Left cardiac atrium (tissue), 4 donors: ENCODE data around the gene DDX46. TPM values are rescaled to one million over a fixed set of nuclear protein-coding genes. Genes with fewer than 3 reads are reported as not detected.
"Not testable (repeated sequence)": the region's sequence is repeated elsewhere in the genome, so short reads cannot be mapped to it uniquely, and the experiment has no call there.

Source experiments
- ATAC-seq, 2 donors: fragments of 200-7000 bp; cut with Tn5 transposase; one replicate each; pipeline ENCODE4 v1.9.1; 2020; ENCODE audit warnings: mild to moderate bottlenecking in 2 of 2, moderate library complexity in 2 of 2
- DNase-seq: peaks from one replicate; pipeline ENCODE4 v3.0.0-alpha.2; 2020
- intact Hi-C, 2 donors: fragments of 100-400 bp; cut with DNase I; formaldehyde crosslinking; loops; one replicate each; pipeline versions ENCODE4 v1.14.1 to v1.15.1; 2022 to 2023
- total RNA-seq, 2 donors: library from RNA; stranded (reverse); fragmentation: NEBNext Ultra II Directional; extraction: Animal tissue kit (Norgen Biotek cat#: 25700); gene quantifications; one replicate each; pipeline ENCODE4 v1.2.1, GENCODE V29; 2021
- donor health status: DM: no; HTN: yes; CAD: no.
- donor health status: DM: no; HTN: yes; CAD: no; lungs with severe emphysema.
- donor health status: DM: yes; HTN: yes; CAD: no.
- donor health status: Dilated cardiomyopathy.

The DDX46 gene
- total RNA-seq, 2 donors from 2014 or later = 21.9 to 33.1 TPM

DNA sequence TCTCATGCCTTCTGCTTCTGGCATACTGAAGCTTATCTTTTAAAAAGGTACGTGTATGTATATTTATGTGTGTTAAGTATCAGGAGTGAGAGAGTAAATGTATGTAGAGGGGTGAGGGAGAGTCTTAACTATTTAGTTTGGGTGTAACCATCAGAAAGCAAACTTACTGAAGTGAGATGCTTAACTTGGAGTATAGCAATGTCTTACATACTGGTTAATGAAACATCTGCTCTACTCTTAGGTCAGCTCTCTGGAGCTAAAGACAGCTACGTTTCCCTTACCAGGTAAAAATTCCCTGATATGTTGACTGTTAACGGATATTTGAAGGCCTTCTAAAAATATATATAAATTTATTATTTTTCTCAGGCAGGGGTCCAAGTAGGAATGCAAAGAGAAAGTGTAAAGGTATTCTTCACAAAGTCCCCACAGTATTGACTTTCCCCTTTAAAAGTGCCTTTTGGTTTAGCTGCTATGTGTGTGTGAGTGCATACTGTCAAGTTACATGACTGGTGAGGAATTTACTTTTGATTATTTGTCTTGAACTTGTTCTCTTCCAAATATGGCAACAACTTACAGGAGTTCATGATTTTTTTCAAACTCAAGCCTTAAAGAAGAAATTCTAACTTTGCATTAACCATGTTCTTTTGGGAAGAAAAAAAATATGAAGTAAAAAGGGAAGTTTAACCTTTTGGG, 74.9 kb downstream of the DDX46 start:
- ATAC-seq = no peak
- intact Hi-C loops = no loop called here
- DNase-seq = no peak

DNA sequence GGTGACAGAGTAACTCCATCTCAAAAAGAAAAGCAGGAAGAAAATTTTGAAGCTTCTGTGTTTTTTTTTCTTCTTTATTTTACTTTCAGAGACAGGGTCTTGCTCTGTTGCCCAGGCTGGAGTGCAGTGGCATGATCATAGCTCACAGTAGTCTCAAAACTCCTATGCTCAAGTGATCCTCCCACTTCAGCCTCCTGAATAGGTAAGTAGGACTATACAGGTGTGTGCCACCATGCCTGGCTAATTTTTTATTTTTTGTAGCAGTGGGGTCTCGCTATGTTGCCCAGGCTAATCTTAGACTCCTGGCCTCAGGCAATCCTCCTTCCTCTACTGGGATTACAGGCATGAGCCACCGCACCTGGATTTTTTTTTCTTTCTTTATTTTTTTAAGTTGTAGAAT, 77.0 kb downstream of the DDX46 start:
- intact Hi-C loops = no loop called here
- ATAC-seq (no peak), DNase-seq (no peak)

DNA sequence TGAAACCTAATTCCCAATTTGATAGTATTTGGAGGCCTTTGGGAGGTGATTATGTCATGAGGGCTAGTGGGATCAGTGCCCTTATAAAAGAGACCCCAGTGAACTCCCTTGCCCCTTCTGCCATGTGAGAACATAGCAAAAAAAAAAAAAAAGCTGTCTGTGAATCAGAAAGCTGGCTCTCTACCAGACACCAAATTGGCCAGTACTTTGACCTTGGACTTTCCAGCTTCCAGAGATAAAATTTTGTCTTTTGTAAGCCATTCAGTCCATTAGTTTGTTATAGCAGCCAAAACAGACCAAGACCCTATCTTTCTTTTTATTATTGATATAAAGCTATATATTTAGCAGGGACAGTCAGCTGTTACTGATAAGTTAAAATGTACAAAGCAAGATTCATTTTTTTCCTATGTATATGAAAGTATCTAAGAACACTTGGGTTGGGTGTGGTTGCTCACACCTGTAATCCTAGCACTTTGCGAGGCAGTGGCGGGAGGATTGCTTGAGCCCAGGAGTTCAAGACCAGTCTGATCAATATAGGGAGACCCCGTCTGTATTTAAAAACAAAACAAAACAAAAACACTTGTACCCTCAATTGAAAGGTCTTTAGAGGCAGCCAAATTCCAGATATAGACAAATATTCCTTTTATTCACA, 79.1 kb downstream of the DDX46 start:
- no peak for DNase-seq
- ATAC-seq = peak in 1 of 2 donors; percentile 42
- intact Hi-C loops = no loop called here

DNA sequence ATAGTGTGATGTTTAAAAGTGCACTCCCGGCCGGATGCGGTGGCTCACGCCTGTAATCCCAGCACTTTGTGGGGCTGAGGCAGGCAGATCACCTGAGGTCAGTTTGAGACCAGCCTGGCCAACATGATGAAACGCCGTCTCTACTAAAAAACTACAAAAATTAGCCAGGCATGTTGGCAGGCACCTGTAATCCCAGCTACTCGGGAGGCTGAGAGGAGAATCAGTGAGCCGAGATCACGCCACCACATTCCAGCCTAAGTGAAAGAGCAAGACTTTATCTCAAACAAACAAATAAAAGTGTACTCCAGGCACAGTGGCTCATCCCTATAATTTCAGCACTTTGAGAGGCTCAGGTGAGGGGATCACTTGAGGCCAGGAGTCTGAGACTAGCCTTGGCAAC, 79.8 kb downstream of the DDX46 start:
- not testable (repeated sequence) for ATAC-seq

DNA sequence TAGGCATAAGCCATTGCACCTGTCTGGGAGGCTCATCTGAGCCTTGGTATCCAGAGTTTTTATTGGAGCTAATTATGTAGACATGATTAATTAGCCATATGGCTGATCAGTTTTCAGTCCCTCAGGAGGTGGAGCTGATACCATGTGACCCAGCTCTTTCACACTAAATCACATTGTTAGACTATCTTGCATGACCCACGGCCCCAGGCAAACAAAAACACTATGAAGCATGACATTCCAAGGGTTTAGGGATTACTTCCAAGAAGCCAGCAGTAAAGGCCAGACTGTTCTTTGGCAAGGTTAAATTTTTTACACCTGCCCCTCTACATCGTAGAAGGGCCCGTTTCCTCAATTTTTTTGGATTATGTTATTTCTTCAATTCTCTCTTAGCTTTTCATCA, 82.2 kb downstream of the DDX46 start:
- DNase-seq (no peak), ATAC-seq (no peak)
- intact Hi-C loops = no loop called here

More for the DNA sequence above, 79.8 kb downstream of the DDX46 start:
- intact Hi-C loops, DNase-seq: not testable (repeated sequence)

DNA sequence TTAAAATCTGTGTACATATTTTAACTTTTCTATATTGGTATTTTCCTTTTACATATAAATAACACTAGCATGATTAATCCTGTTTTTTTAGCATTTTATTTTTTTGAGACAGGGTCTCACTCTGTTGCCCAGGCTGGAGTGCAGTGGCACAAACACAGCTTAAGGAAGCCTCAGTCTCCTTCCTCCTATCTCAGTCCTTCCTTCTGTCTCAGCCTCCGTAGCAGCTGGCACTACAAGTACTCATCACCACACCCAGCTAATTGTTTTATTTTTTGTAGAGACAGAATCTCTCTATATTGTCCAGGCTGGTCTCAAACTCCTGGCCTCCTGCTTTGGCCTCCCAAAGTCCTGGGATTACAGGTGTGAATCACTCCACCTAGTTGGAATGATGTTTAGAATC, 85.7 kb downstream of the DDX46 start:
- no peak for ATAC-seq
- intact Hi-C loops = no loop called here
- DNase-seq = no peak

DNA sequence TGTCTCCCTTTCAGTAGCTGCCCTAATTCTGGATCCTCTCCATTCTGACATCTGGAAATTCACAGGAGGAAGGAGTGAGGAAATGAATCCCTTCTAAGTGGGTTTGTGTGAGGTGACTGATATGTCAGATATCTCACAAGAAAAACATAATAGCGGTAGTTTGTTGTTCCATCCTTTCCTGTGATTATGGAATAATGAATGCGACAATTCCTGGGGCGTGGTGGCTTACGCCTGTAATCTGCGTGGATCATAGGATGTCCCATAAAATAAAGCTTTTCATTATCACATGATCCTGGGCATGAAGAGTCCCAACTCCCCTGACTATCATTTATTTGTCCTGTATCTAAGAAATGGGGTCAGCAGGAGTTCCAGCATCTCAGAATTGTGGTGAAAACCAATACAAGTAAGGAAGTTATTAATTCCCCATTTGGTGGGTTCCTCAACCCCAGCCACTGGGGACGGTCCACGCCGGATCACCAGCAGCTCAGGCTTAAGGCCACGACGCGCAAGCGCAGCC, 86.8 kb downstream of the DDX46 start:
- DNase-seq (no peak), ATAC-seq (peak in 1 of 2 donors; percentile 2)
- intact Hi-C loops = no loop called here

GRCh38 chr5:134845852-134846640, 87.5 kb downstream of the DDX46 start, which contains the start of gene C5orf24:
Gene C5orf24, plus strand, starts transcription at chr5:134845968. Its CDS starts 8,933 bp downstream, at chr5:134854901.
- peak; percentile 95 for DNase-seq
- peak; percentile 99 for ATAC-seq
- intact Hi-C loops = loop anchor here in 1 of 2 donors (2.0 kb wide), 1 partner anchor 59 kb away; the partner anchor contains the start of gene PCBD2

- ATAC-seq (peak in 1 of 2 donors; percentile 9), DNase-seq (no peak)
- intact Hi-C loops = loop anchor here in 1 of 2 donors (2.0 kb wide), 1 partner anchor 58 kb away; the partner anchor contains the start of gene PCBD2
Measured at GRCh38 chr5:134846641-134846960, 88.0 kb downstream of the DDX46 start.

DNA sequence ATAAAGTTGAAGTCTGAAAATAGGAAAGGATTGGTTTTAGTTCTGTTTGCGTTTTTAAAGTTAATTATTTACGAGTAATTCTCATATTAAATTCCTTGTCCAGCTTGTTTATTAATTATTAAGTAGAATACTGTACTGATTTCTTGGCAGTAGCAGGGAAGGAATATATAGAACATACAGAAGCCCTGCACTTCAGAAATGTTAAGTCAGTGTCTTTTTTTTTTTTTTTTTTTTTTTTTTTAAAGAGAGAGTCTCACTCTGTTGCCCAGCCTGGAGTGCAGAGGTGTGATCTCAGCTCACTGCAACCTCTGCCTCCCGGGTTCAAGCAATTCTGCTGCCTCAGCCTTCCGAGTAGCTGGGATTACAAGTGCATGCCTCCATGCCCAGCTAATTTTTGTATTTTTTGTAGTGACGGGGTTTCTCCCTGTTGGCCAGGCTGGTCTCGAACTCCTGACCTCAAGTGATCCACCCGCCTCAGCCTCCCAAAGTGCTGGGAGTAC, 90.9 kb downstream of the DDX46 start:
- ATAC-seq, intact Hi-C loops, DNase-seq: not testable (repeated sequence)

DNA sequence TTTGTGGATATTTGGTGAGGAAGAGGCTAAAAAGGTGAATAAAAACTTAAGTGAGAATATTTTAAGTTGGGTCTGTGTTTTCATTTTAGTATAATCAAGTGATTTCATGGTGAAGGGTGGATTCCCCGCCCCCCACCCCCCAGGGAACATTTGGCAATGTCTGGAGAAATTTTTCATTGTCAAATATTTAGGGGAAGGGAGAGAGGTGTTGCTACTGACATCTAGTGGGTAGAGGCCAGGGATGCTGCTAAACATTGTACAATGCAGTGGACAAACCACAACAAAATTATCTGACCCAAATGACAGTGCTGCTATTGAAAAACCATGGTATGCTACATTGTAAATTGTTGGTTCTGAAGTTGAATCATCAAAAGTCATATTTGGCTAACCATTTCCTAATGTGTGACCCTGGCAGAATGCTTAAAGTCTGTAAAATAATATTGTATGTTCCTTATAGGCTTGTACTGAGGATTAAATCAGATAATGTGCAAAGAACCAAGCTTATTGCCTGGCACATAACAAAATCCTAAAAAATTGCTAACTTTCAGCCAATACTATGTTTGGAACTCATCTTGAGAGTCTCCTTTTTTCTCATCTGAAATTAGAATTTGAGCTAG, 92.8 kb downstream of the DDX46 start:
- ATAC-seq (peak in 1 of 2 donors; percentile 50), DNase-seq (no peak)
- intact Hi-C loops = no loop called here

GRCh38 chr5:134856465-134856864, 97.9 kb downstream of the DDX46 start:
- DNase-seq, ATAC-seq, intact Hi-C loops: not testable (repeated sequence)

- intact Hi-C loops = no loop called here
- ATAC-seq = no peak
- DNase-seq = no peak
Measured at GRCh38 chr5:134857401-134857800, 98.8 kb downstream of the DDX46 start.

DNA sequence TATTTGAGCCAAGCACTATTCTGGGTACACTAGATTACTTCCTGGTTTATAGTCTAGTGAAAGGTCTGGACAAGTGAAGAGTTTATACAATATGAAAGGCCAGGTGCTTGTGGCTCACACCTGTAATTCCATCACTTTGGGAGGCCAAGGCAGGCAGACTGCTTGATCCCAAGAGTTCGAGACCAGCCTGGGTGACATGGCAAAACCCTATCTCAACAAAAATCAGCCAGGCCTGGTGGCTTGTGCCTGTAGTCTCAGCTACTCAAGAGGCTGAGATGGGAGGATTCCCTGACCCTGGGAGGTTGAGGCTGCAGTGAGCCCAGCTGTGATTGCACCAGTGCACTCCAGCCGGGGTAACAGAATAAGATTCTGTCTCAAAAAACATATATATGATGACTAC, 106.1 kb downstream of the DDX46 start:
- no peak for DNase-seq
- ATAC-seq = no peak
- intact Hi-C loops = no loop called here

DNA sequence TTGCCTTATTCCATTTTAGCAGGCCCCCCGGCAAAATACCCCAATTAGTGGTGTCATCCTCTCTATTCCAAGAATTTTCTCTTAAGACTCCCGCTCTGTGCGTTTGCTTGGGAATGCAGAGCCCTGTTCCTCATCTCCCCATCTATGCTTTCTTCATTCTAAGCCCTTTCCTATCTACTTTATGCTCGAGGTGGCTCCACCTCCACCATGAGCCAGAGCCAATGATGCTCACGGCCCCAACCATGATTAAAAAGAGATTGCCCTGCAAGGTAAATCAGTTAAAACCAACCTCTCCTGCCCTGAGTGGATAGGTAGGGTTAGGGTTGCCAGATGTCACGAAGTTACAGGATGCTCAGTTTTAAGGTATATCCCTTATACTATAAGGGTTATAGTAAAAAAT, 114.9 kb downstream of the DDX46 start:
- DNase-seq (no peak), ATAC-seq (no peak)
- intact Hi-C loops = no loop called here

GRCh38 chr5:134873987-134874830, 115.6 kb downstream of the DDX46 start, which contains the start of gene TXNDC15:
Gene TXNDC15, plus strand, starts transcription at chr5:134874371. Its CDS starts 57 bp downstream, at chr5:134874428.
- intact Hi-C loops = loop anchor here in 1 of 2 donors (2.0 kb wide), 1 partner anchor 31 kb away; the partner anchor contains the start of gene PCBD2
- ATAC-seq (peak; percentile 96 to 98), DNase-seq (peak; percentile 92)

DNA sequence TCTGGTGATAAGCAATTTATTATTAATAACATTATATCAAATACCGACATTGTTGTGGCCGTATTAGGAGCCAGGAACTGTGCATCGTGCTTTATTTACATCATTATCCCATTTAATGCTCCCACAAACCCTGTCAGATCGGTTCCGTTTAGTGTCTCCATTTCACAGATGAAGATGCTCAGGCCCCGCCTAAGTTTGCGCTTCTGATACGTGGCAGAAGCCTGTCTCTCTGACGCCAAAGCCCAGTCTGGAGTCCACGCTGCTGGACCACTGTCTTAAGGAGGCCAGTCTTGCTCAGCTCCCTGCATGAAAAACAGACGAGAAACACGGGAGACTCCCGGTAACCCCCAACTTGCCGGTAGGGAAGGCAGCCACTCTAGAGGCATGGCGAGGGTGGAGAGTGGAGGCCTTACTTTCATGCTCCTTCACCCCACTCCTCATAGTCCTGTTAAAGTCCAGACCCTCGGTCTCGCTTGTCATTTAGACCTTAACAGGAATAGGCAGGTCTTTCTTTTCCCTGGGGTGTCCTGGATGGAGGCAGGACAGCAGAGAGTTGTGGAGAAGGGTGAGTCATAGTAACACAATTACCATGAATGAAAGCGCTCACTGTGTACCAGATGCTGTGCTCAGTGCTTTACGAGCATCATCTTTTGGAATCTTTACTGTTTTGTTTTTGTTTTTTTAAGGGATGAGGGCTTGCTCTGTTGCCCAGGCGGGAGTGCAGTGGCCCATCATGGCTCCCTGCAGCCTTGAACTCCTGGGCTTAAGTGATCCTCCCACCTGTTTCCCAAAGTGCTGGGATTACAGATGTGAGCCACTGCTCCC, 116.5 kb downstream of the DDX46 start:
- intact Hi-C loops = loop anchor here in 1 of 2 donors (2.0 kb wide), 1 partner anchor 30 kb away; the partner anchor contains the start of gene PCBD2

More for the DNA sequence above, 116.5 kb downstream of the DDX46 start:
- DNase-seq (peak; percentile 76), ATAC-seq (peak; percentile 66 to 88)
